Measurements from ENCODE around the gene ARHGAP30.
A peak's percentile ranks its signal among the peaks of the same experiment; 100 is the strongest.
"Not testable (repeated sequence)": the region's sequence is repeated elsewhere in the genome, so short reads cannot be mapped to it uniquely, and the experiment has no call there.

Gene ARHGAP30

GRCh38 chr1:161031874-161032273 lies 37.8 kb downstream of the ARHGAP30 start:
- no peak overlapping the region for H3K18ac ChIP-seq (ENCODE audit: low read length)
- no peak overlapping the region for H3K56ac ChIP-seq (ENCODE audit: low read length)
- no peak overlapping the region for H3K23ac ChIP-seq (ENCODE audit: low read length)
- H3K4me3 ChIP-seq (ENCODE audit: low read length) = no peak overlapping the region
- no peaks in the 10 kb centered on the region for H3K79me1 ChIP-seq (ENCODE audit: low read length)
- WGBS (ENCODE audit: extremely low coverage, insufficient coverage, low lambda C conversion rate) = no CpG with 5 or more reads among the region's 2 CpGs
- H2BK120ac ChIP-seq (ENCODE audit: low read depth, low read length) = no peak overlapping the region
- no peaks in the 10 kb centered on the region for H3K4me1 ChIP-seq (ENCODE audit: control insufficient read depth, low read depth, low read length)
- no peak overlapping the region for H4K5ac ChIP-seq (ENCODE audit: low read length)
- no peak overlapping the region for H4K8ac ChIP-seq (ENCODE audit: low read depth, low read length)
- H3K4ac ChIP-seq (ENCODE audit: low read depth, low read length) = no peak overlapping the region
- no peak overlapping the region for H3K27ac ChIP-seq (ENCODE audit: low read depth, low read length)
- H2BK15ac ChIP-seq (replicated peaks; ENCODE audit: low read depth) = no peak overlapping the region
- no peaks in the 10 kb centered on the region for H3K36me3 ChIP-seq (ENCODE audit: control insufficient read depth, insufficient read depth, low read length)
- H3K4me2 ChIP-seq (ENCODE audit: low read length) = no peak overlapping the region
- H3K9ac ChIP-seq (ENCODE audit: low read length) = no peak overlapping the region
- no peak overlapping the region for H2BK5ac ChIP-seq (ENCODE audit: low read length)
- no peaks in the 10 kb centered on the region for H3K79me2 ChIP-seq (ENCODE audit: control insufficient read depth, insufficient read depth, low read length)
- H2AK5ac ChIP-seq (ENCODE audit: low read length) = no peak overlapping the region
- no peak for DNase-seq
- H3K27me3 ChIP-seq (ENCODE audit: insufficient read depth, low read length, poor library complexity) = no peaks in the 10 kb centered on the region

GRCh38 chr1:161029466-161029865 lies 40.2 kb downstream of the ARHGAP30 start:
- not testable (repeated sequence) for H4K5ac ChIP-seq (ENCODE audit: low read length); H2BK120ac ChIP-seq (ENCODE audit: low read depth, low read length); H3K4ac ChIP-seq (ENCODE audit: low read depth, low read length); H3K27me3 ChIP-seq (ENCODE audit: insufficient read depth, low read length, poor library complexity); H3K4me2 ChIP-seq (ENCODE audit: low read length); H2BK15ac ChIP-seq (replicated peaks; ENCODE audit: low read depth); H4K8ac ChIP-seq (ENCODE audit: low read depth, low read length); DNase-seq; H3K9ac ChIP-seq (ENCODE audit: low read length); H3K23ac ChIP-seq (ENCODE audit: low read length); H2BK5ac ChIP-seq (ENCODE audit: low read length); H3K4me1 ChIP-seq (ENCODE audit: control insufficient read depth, low read depth, low read length); H2AK5ac ChIP-seq (ENCODE audit: low read length); H3K79me2 ChIP-seq (ENCODE audit: control insufficient read depth, insufficient read depth, low read length); H3K18ac ChIP-seq (ENCODE audit: low read length); H3K4me3 ChIP-seq (ENCODE audit: low read length); H3K36me3 ChIP-seq (ENCODE audit: control insufficient read depth, insufficient read depth, low read length); H3K27ac ChIP-seq (ENCODE audit: low read depth, low read length); H3K79me1 ChIP-seq (ENCODE audit: low read length); H3K56ac ChIP-seq (ENCODE audit: low read length)
- no CpG with 5 or more reads among the region's 32 CpGs for WGBS (ENCODE audit: extremely low coverage, insufficient coverage, low lambda C conversion rate)

- H3K4me3 ChIP-seq (ENCODE audit: low read length); H3K23ac ChIP-seq (ENCODE audit: low read length); H3K36me3 ChIP-seq (ENCODE audit: control insufficient read depth, insufficient read depth, low read length); H3K79me2 ChIP-seq (ENCODE audit: control insufficient read depth, insufficient read depth, low read length); H3K56ac ChIP-seq (ENCODE audit: low read length); H3K79me1 ChIP-seq (ENCODE audit: low read length); H2BK120ac ChIP-seq (ENCODE audit: low read depth, low read length); H3K27me3 ChIP-seq (ENCODE audit: insufficient read depth, low read length, poor library complexity); H4K5ac ChIP-seq (ENCODE audit: low read length); H3K4me2 ChIP-seq (ENCODE audit: low read length); H3K18ac ChIP-seq (ENCODE audit: low read length); H3K27ac ChIP-seq (ENCODE audit: low read depth, low read length); H2BK15ac ChIP-seq (replicated peaks; ENCODE audit: low read depth); H2BK5ac ChIP-seq (ENCODE audit: low read length); H3K4ac ChIP-seq (ENCODE audit: low read depth, low read length); H4K8ac ChIP-seq (ENCODE audit: low read depth, low read length); H2AK5ac ChIP-seq (ENCODE audit: low read length); DNase-seq; H3K4me1 ChIP-seq (ENCODE audit: control insufficient read depth, low read depth, low read length); H3K9ac ChIP-seq (ENCODE audit: low read length): not testable (repeated sequence)
- no CpG with 5 or more reads among the region's 1 CpG for WGBS (ENCODE audit: extremely low coverage, insufficient coverage, low lambda C conversion rate)
Observed at GRCh38 chr1:161026954-161027353, 42.7 kb downstream of the ARHGAP30 start.

- no CpG with 5 or more reads among the region's 12 CpGs for WGBS (ENCODE audit: extremely low coverage, insufficient coverage, low lambda C conversion rate)
- not testable (repeated sequence) for H3K56ac ChIP-seq (ENCODE audit: low read length); H2BK15ac ChIP-seq (replicated peaks; ENCODE audit: low read depth); H3K79me1 ChIP-seq (ENCODE audit: low read length); H3K27ac ChIP-seq (ENCODE audit: low read depth, low read length); H3K4me2 ChIP-seq (ENCODE audit: low read length); H4K5ac ChIP-seq (ENCODE audit: low read length); H3K36me3 ChIP-seq (ENCODE audit: control insufficient read depth, insufficient read depth, low read length); H2BK5ac ChIP-seq (ENCODE audit: low read length); H4K8ac ChIP-seq (ENCODE audit: low read depth, low read length); DNase-seq; H2AK5ac ChIP-seq (ENCODE audit: low read length); H3K18ac ChIP-seq (ENCODE audit: low read length); H3K4ac ChIP-seq (ENCODE audit: low read depth, low read length); H3K4me3 ChIP-seq (ENCODE audit: low read length); H3K27me3 ChIP-seq (ENCODE audit: insufficient read depth, low read length, poor library complexity); H3K23ac ChIP-seq (ENCODE audit: low read length); H2BK120ac ChIP-seq (ENCODE audit: low read depth, low read length); H3K9ac ChIP-seq (ENCODE audit: low read length)
- peaks cover 32% of the 10 kb centered on the region for H3K79me2 ChIP-seq (ENCODE audit: control insufficient read depth, insufficient read depth, low read length)
- H3K4me1 ChIP-seq (ENCODE audit: control insufficient read depth, low read depth, low read length) = peaks cover 11% of the 10 kb centered on the region
Observed at GRCh38 chr1:161022432-161022831, 47.3 kb downstream of the ARHGAP30 start.

DNA sequence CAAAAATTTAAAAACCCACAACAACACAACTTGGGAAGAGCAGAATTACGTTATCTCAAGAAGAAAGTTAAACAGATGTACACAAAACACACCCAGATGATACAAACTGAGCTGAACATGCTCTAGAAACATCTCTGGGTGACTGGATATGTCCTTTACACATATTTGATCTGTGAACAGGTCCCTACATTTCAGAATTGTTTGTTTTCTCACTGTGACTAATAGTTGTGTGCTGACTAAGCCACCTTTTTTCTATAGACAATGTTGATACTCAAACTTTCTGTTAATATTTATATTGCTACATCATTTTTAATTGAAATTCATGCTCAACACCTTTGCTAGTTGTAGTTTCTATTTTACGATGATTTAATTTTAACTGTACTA lies 47.7 kb downstream of the ARHGAP30 start:
- H4K5ac ChIP-seq (ENCODE audit: low read length) = no peak overlapping the region
- peaks cover 11% of the 10 kb centered on the region for H3K4me1 ChIP-seq (ENCODE audit: control insufficient read depth, low read depth, low read length)
- no peak overlapping the region for H2BK120ac ChIP-seq (ENCODE audit: low read depth, low read length)
- peak overlapping the region; percentile 85 for H3K4me2 ChIP-seq (ENCODE audit: low read length)
- H3K79me1 ChIP-seq (ENCODE audit: low read length) = peaks cover 5% of the 10 kb centered on the region
- no peaks in the 10 kb centered on the region for H3K27me3 ChIP-seq (ENCODE audit: insufficient read depth, low read length, poor library complexity)
- H3K36me3 ChIP-seq (ENCODE audit: control insufficient read depth, insufficient read depth, low read length) = no peaks in the 10 kb centered on the region
- H4K8ac ChIP-seq (ENCODE audit: low read depth, low read length) = no peak overlapping the region
- H2BK15ac ChIP-seq (replicated peaks; ENCODE audit: low read depth) = no peak overlapping the region
- H3K9ac ChIP-seq (ENCODE audit: low read length) = no peak overlapping the region
- H3K4me3 ChIP-seq (ENCODE audit: low read length) = no peak overlapping the region
- DNase-seq = no peak
- H2AK5ac ChIP-seq (ENCODE audit: low read length) = no peak overlapping the region
- peak overlapping the region; percentile 5 for H3K4ac ChIP-seq (ENCODE audit: low read depth, low read length)
- H3K79me2 ChIP-seq (ENCODE audit: control insufficient read depth, insufficient read depth, low read length) = peaks cover 36% of the 10 kb centered on the region
- no CpG with 5 or more reads among the region's 2 CpGs for WGBS (ENCODE audit: extremely low coverage, insufficient coverage, low lambda C conversion rate)
- H3K23ac ChIP-seq (ENCODE audit: low read length) = no peak overlapping the region
- no peak overlapping the region for H3K27ac ChIP-seq (ENCODE audit: low read depth, low read length)
- H3K18ac ChIP-seq (ENCODE audit: low read length) = no peak overlapping the region
- peak overlapping the region; percentile 91 for H3K56ac ChIP-seq (ENCODE audit: low read length)
- no peak overlapping the region for H2BK5ac ChIP-seq (ENCODE audit: low read length)

DNA sequence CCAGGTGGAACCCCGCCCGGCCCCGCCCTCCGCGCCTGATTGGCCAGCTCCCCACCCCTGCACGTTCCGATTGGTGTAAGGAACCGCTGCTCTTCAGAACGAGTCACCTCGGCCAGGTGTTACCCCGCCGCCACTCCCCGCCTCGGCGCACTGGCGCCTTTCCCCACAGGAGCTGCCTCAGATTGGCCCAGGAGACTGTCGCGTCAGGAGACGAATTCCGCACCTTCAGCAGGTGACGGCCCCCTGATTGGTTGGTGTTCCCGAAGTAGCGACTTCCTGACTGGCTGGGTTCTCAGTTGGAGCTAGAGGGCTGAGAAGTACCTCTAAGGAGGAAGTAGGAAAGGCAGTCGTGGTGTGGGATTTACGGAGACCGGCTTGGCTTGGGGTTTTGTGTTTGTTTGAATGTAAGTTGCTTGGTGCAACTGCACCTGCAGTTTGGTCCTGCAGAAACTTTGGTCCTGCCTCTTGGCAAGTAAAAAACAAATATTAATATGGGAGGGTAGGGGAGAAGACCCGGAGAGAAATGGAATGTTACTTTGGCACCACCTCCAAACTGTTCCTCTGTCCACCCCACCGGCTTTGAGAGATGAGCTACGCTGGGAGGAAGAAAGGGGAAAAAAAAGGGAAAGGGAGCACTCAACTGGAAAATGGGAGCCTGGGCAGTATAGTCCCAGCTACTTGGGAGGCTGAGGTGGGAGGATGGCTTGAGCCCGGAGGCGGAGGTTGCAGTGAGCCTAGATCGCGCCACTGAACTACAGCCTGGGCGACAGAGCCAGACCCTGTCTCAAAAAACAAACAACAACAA lies 48.3 kb downstream of the ARHGAP30 start:
- Histone ChIP-seq H3K56ac (ENCODE audit: low read length) (peak overlapping the region; percentile 97), H2AK5ac (ENCODE audit: low read length) (no peak overlapping the region), H2BK15ac (replicated peaks; ENCODE audit: low read depth) (no peak overlapping the region), H3K23ac (ENCODE audit: low read length) (no peak overlapping the region), H2BK120ac (ENCODE audit: low read depth, low read length) (no peak overlapping the region), H3K4me3 (ENCODE audit: low read length) (peak overlapping the region; percentile 73), H3K4me2 (ENCODE audit: low read length) (peak overlapping the region; percentile 85), H3K27ac (ENCODE audit: low read depth, low read length) (peak overlapping the region; percentile 41), H3K4ac (ENCODE audit: low read depth, low read length) (peak overlapping the region; percentile 5), H3K18ac (ENCODE audit: low read length) (no peak overlapping the region), H2BK5ac (ENCODE audit: low read length) (no peak overlapping the region), H4K8ac (ENCODE audit: low read depth, low read length) (no peak overlapping the region), H3K9ac (ENCODE audit: low read length) (peak overlapping the region; percentile 88), H4K5ac (ENCODE audit: low read length) (no peak overlapping the region), H3K4me1 (ENCODE audit: control insufficient read depth, low read depth, low read length) (peaks cover 11% of the 10 kb centered on the region), H3K79me2 (ENCODE audit: control insufficient read depth, insufficient read depth, low read length) (peaks cover 39% of the 10 kb centered on the region), H3K27me3 (ENCODE audit: insufficient read depth, low read length, poor library complexity) (no peaks in the 10 kb centered on the region), H3K79me1 (ENCODE audit: low read length) (peaks cover 5% of the 10 kb centered on the region), H3K36me3 (ENCODE audit: control insufficient read depth, insufficient read depth, low read length) (no peaks in the 10 kb centered on the region)
- DNase-seq = peak; percentile 100
- no CpG with 5 or more reads among the region's 34 CpGs for WGBS (ENCODE audit: extremely low coverage, insufficient coverage, low lambda C conversion rate)
